NCI-H446 (cell line): ENCODE measurements around the gene TOR4A.

Experiments used
- DNase-seq, 2 experiments: peaks; one replicate each; lab custom pipeline; 2025; lab: John Stamatoyannopoulos, UW

The TOR4A gene

GRCh38 chr9:137271696-137272076 lies 5.8 kb upstream of the TOR4A start:
- no peak for DNase-seq

- DNase-seq, result no peak
Observed at GRCh38 chr9:137272241-137273094, 5.1 kb upstream of the TOR4A start.

- DNase-seq, result no peak
Observed at GRCh38 chr9:137273095-137273490, 4.4 kb upstream of the TOR4A start.

- no peak for DNase-seq
Observed at GRCh38 chr9:137273611-137274320, 3.8 kb upstream of the TOR4A start.

GRCh38 chr9:137275203-137275587 lies 2.3 kb upstream of the TOR4A start:
- no peak for DNase-seq

- DNase-seq, result no peak
Observed at GRCh38 chr9:137275588-137276472, 1.7 kb upstream of the TOR4A start.

DNA sequence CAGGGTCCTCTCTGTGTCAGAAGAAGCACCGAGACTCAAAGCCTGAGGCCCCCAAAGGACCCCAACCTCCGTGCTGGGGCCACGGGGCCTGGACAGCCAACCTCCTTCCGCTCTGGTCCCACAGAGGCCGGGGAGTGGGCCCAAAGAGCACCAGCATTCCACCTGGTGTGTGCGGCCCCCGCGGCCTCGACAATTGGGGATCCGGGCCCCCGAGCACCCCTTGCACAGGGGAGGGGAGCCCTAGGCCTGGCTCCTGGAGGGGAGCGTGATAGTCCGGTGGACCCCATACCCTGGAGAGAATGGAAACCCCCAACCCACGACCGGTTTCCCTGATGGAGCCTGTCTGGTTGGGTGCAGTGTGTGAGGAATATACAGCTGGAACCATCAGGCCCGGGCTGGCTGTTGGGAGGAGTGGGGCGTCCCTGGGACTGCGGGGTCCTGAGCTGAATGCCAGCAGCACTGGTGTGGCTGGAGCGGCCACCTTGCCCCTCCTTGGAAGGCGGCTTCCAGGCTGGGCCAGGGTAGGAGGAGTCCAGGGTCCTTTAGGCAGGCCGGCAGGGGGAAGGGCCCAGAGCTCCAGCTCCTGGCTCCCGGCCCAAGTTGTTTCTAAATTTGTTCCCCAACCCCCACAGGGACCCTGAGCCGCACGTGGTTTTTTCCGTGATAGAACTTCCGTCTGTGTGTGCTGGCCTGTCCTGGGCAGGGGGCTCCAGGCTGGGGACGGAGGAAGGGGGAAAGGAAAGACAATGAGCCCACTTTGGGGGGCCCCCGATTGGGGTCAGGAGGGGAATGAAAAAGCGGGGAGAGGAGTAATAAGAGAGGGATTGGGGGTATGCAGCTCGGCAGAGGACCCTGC lies 825 bp upstream of the TOR4A start:
- DNase-seq, result no peak

DNA sequence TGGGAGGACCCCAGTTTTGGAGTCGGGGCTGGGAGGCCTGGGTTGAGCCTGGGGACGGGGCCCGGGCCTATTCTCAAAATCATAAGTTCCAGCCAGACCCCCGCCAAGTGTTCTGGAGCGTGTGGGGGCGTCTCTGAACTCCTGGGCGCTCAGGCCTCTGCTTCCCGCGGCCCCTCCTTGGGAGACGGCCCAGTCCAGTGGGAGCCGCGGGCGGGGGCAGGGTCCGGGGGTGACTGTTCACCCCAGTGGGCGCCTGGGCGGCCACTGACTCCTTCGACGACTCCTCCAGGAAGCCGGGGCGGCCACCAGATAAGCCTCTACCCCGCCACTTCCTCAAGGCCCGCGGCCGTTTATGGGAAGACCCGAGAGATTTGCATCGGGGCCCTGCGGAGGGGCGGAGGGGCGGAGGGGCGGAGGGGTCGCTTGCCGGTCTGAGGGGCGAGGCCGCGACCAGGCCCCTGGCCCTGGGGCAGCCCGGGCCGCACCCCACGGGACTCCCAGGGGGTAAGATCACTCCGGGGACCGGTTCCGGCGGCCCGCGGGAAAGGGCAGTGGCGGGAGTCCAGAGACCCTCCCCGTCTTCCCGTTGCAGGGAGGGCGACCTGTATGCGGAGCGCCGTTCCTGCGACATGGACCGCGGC lies 655 bp downstream of the TOR4A start:
- DNase-seq, result no peak

DNA sequence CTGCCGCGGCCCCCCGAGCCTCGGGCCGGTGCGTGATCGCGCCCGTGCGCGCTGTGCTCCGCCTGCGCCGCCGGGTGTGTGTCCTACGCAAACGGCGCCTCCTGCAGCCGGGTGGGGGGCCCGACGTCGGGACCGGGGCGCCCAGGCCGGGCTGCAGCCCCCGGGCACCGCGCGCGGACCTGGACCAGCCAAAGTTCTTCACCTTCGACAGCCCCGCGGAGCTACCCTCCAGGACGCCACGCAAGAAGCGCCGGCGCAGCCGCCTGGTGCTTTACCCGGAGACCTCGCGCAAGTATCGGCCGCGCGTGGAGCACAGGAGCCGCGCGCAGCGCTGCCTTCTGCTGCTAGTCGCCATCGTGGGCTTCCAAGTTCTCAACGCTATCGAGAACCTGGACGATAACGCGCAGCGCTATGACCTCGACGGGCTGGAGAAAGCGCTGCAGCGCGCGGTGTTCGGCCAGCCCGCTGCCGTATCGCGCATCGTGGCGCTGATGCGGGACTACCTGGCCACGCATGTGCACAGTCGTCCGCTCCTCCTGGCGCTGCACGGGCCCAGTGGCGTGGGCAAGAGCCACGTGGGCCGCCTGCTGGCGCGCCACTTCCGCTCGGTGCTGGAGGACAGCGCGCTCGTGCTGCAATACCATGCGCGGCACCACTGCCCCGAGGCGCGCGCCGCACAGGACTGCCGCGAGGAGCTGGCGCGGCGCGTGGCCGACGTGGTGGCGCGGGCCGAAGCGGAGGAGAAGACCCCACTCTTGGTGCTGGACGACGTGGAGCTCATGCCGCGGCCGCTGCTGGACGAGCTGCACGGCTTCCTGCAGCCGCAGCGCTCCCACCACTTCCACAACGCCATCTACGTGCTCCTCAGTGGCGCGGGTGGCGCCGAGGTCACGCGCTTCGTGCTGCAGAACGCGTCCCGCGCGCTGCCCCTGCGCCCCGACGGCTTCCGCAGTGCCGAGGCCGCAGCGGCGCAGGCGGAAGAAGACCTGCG lies 1.5 kb downstream of the TOR4A start:
- DNase-seq, result no peak

- DNase-seq, result no peak
Observed at GRCh38 chr9:137279741-137280473, 2.4 kb downstream of the TOR4A start.

DNA sequence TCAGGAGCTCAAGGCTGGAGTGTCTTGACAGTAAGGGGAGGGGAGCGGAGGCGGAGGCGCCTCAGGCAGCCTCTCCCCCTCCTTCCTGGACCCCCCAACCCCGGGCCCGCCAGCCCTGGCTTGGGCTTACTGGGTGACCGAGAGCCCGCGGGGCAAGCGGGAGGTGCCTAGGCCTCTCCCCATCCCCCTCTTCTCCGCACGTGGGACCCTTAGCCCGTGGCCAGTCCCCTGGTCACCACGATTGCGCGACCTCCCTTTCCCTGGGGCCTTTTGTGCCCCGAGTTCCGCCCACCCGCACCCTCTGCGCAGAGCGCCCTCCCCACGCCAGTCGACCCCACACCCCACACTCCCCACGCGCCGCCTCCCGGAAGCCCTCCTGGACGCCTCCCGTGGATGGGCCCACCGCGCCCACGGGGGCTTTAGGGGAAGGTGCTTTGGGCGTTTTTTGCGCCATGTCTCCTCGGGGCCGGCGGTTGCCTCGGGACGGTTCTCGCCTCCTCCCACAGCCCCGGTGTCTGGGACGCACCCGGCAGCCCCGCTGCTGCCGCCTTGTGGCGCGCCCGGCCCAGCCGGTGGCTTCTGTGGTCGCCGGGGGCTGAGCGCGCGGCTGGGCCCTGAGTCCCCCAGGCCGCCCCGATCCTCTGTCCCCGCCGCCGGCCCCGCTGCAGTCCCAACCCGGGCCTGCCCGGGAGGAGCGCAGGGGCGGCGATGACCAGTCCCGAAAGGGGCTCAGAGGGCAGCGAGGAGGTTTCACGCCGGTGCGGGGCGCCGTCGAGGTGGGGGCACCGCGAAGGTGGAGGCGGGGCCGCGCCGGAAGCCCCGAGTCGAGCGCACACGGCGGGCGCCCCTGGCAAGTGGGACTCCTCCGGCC lies 3.2 kb downstream of the TOR4A start:
- no peak for DNase-seq

- DNase-seq, result no peak
Observed at GRCh38 chr9:137281345-137282116, 4.0 kb downstream of the TOR4A start.

GRCh38 chr9:137286975-137287383 lies 9.5 kb downstream of the TOR4A start:
- peak in 1 of 2 experiments; percentile 57 for DNase-seq

DNA sequence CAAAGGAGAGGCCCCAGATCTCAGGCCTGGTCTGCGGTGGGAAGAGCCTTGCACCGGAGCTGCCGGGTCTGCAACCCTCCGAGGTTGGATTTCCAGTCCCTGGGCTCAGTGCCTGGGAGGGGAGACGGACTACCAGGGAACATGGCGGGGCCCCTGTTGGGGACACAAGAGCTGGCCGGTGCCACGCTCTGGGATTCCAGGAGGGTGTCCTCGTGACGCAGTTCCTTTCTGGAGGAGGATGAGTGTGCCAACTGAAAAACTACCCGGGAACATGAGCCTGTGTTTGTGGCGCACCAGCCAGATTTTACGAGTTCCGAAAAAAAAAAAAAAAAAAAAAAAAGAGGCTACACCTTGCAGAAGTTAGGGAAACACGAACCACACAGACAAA lies 15.6 kb downstream of the TOR4A start:
- DNase-seq, result no peak

- no peak for DNase-seq
Observed at GRCh38 chr9:137293482-137294090, 16.1 kb downstream of the TOR4A start.

DNA sequence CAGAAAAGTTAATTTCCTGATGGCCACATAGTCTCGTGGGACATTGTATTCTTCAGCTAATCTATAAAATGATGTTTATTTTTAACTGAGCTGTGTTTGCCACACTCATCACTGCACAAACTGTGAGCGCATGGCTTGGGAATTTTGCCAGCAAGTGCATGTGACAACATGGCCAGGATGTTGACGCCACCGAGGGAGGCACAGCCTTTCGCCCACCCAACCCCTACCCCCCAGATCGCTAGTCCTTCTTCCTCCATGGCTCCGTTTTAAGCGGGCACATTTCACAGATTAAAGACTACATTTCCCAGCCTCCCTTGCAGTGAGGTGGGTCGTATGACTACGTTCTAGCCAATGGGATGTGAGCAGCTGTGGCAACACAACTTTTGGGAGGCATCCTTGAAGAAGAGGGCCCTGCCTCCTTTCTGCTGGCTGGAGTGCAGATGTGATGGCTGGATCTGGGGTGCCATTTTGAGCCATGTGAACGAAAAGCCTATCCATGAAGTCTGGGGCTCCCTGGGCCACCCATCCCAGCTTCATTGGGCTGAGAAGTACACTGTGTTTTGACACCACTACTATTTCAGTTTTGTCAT lies 16.7 kb downstream of the TOR4A start:
- peak in 1 of 2 experiments; percentile 16 for DNase-seq
